SK-N-MC (cell line): ENCODE measurements around the gene INTU.

ENCODE experiments used
- DNase-seq: peaks from one replicate; pipeline ENCODE4 v3.0.0-alpha.2; 2011; ENCODE audit warnings: low read depth, low spot score
- H3K27ac ChIP-seq: fragments of 200-600 bp; sonication (generic); 2 replicates; pipeline ENCODE4 v1.5.1; 2016; ENCODE audit warnings: mixed run types
- H3K36me3 ChIP-seq: fragments of 200-600 bp; sonication (generic); 2 replicates; pipeline ENCODE4 v1.6.1; 2017; ENCODE audit warnings: antibody characterized with exemption, low read length, mixed read lengths; ENCODE audit not compliant: insufficient read depth
- H3K4me3 ChIP-seq: fragments of 200-600 bp; sonication (generic); 2 replicates; pipeline ENCODE4 v1.5.1; 2016
- H3K9ac ChIP-seq: fragments of 200-600 bp; sonication (generic); 2 replicates; pipeline ENCODE4 v1.8.0; 2017; ENCODE audit warnings: mixed run types, mixed read lengths; ENCODE audit not compliant: insufficient read length
- H3K9me3 ChIP-seq: fragments of 200-600 bp; sonication (generic); 2 replicates; pipeline ENCODE4 v1.6.1; 2017; ENCODE audit warnings: low read depth, mild to moderate bottlenecking, antibody characterized with exemption, low read length, moderate library complexity, mixed read lengths
- EZH2 ChIP-seq: fragments of 200-600 bp; sonication (generic); IDR thresholded peaks from one replicate; pipeline ENCODE4 v1.6.1; 2017; ENCODE audit warnings: antibody characterized with exemption
- FOXP2 ChIP-seq: optimal IDR thresholded peaks from 2 replicates; pipeline ENCODE3; 2011; ENCODE audit warnings: mild to moderate bottlenecking, moderate library complexity; ENCODE audit not compliant: insufficient read depth; ENCODE audit errors: extremely low read length, control extremely low read depth
- POLR2AphosphoS5 ChIP-seq: IDR thresholded peaks from 2 replicates; pipeline ENCODE4 v1.6.1; 2012; ENCODE audit warnings: mild to moderate bottlenecking, low read depth, low read length, borderline replicate concordance

The INTU gene

DNA sequence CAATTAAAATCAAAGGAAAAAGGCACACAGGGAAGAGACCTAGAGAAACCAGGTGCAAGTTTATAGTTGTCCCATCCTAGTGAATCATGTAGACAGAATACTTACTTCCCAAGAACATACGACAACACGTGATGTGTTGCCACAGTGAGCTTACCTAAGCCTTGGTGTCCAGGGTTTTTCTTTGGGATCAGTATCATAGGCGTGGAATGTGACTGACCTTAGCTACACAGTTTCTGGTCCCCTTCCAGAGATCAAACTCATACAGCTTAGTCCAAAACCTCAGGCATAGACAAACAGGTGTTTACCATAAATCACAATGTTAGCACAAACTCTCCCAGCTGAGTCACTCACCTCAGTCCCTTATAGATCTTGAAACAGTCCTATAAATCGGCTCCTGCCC is 115.1 kb downstream of the INTU start:
- Histone ChIP-seq H3K4me3 (no peak overlapping the region), H3K9ac (no peak overlapping the region), H3K36me3 (no peaks in the 10 kb centered on the region), H3K27ac (no peak overlapping the region), H3K9me3 (no peaks in the 10 kb centered on the region)
- no peak for TF ChIP-seq POLR2AphosphoS5
- no peak for TF ChIP-seq FOXP2
- TF ChIP-seq EZH2: no peak
- DNase-seq: no peak

- no peak for TF ChIP-seq POLR2AphosphoS5
- no peak for TF ChIP-seq EZH2
- no peak for TF ChIP-seq FOXP2
- DNase-seq: no peak
- no peak overlapping the region for H3K4me3 ChIP-seq
- no peak overlapping the region for H3K9ac ChIP-seq
- no peak overlapping the region for H3K27ac ChIP-seq
- H3K9me3 ChIP-seq: no peaks in the 10 kb centered on the region
- H3K36me3 ChIP-seq: no peaks in the 10 kb centered on the region
Observed at GRCh38 chr4:127748957-127749356, 116.2 kb downstream of the INTU start.

DNA sequence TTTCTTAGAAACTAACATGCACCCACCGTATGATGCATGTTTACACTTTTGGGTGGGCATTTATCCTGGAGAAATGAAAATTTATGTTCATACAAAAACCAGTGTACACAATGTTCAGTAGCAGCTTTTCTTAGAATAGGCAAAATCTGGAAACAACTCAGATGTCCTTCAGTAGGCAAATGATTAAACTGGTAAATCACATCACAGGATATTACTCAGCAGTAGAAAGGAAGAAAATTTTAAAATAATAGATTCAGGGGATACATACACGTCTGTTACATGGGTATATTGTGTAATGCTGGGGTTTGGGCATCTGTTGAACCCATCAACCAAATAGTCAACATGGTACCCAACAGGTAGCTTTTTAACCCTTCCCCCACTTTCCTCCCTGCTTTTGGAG is 124.1 kb downstream of the INTU start:
- H3K9me3 ChIP-seq: 0 out of 2 replicates have a peak, but pooled peaks cover 4% of the 10 kb centered on the region
- no peak for DNase-seq
- no peak overlapping the region for H3K9ac ChIP-seq
- H3K27ac ChIP-seq: no peak overlapping the region
- H3K36me3 ChIP-seq: no peaks in the 10 kb centered on the region
- no peak overlapping the region for H3K4me3 ChIP-seq
- TF ChIP-seq EZH2: no peak

- Histone ChIP-seq H3K9me3 (0 out of 2 replicates have a peak, but pooled peaks cover under 1% of the 10 kb centered on the region), H3K9ac (no peak overlapping the region), H3K4me3 (no peak overlapping the region), H3K27ac (no peak overlapping the region), H3K36me3 (no peaks in the 10 kb centered on the region)
- no peak for DNase-seq
- TF ChIP-seq POLR2AphosphoS5 (no peak), FOXP2 (no peak), EZH2 (no peak)
Observed at GRCh38 chr4:127759228-127759820, 126.6 kb downstream of the INTU start.

DNA sequence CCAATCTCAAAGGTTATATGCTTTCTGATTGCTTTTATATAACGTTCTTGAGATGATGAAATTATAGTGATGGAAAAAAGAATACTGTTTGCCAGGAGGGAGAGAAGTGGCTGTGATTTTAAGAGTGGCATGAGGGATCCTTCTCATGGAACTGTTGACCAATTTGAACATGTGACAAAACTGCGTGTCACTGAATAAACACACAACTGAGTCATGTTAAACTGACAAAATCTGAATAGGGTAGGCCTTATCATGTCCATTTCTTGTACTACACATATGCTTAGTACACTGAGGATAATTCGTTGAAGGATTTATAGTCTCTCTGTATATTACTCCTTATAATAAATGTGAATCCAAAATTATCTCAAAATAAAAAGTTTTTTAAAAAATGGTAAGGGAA is 127.1 kb downstream of the INTU start:
- no peak for DNase-seq

DNA sequence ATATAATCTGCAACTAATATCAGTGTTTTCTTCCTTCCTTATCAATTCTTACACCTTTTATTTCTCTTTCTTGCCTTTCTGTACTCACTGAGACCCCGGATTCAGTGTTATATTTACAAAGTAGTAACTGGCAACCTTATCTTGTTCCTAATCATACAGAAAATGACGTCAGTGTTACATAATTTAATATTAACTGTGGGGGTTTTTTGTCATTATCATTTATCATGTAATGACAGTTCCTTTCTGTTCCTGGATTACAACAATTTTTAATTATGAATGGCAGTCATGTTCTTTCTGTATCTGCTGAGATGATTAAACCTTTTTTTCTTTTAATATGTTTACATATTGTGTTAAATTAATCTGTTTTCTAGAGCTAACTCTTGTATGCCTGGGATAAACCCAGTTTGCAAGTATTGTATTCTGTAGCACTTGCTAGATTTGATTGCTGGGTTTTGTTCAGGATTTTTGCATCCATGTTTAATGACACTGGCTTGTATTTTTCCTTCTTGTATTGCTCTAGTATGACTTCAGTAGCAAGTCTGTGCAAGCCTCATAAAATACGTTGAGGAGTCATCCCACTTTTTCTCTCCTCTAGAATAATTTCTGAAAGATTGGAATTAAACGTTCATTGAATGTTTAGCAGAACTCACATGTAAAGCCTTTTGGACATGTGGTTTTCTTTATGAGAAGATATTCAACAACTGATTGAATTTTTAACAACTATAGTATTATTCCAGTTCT is 138.9 kb downstream of the INTU start:
- Histone ChIP-seq H3K9me3 (no peaks in the 10 kb centered on the region), H3K4me3 (no peak overlapping the region), H3K36me3 (no peaks in the 10 kb centered on the region), H3K9ac (no peak overlapping the region), H3K27ac (no peak overlapping the region)
- DNase-seq: no peak
- TF ChIP-seq POLR2AphosphoS5: no peak
- TF ChIP-seq FOXP2: no peak
- no peak for TF ChIP-seq EZH2

More for the DNA sequence above, 127.1 kb downstream of the INTU start:
- H3K9me3 ChIP-seq: no peaks in the 10 kb centered on the region
- no peak overlapping the region for H3K9ac ChIP-seq
- no peak for TF ChIP-seq POLR2AphosphoS5
- TF ChIP-seq FOXP2: no peak
- no peak for TF ChIP-seq EZH2
- no peaks in the 10 kb centered on the region for H3K36me3 ChIP-seq
- H3K4me3 ChIP-seq: no peak overlapping the region
- H3K27ac ChIP-seq: no peak overlapping the region

GRCh38 chr4:127772769-127773671 is 140.3 kb downstream of the INTU start:
- Histone ChIP-seq H3K9ac (no peak overlapping the region), H3K4me3 (no peak overlapping the region), H3K9me3 (no peaks in the 10 kb centered on the region), H3K27ac (no peak overlapping the region), H3K36me3 (no peaks in the 10 kb centered on the region)
- TF ChIP-seq POLR2AphosphoS5 (no peak), EZH2 (no peak), FOXP2 (no peak)
- no peak for DNase-seq

- no peak for TF ChIP-seq EZH2
- TF ChIP-seq POLR2AphosphoS5: no peak
- no peak for TF ChIP-seq FOXP2
- H3K27ac ChIP-seq: no peak overlapping the region
- no peaks in the 10 kb centered on the region for H3K9me3 ChIP-seq
- no peak overlapping the region for H3K4me3 ChIP-seq
- DNase-seq: no peak
- H3K36me3 ChIP-seq: no peaks in the 10 kb centered on the region
- no peak overlapping the region for H3K9ac ChIP-seq
Observed at GRCh38 chr4:127775843-127776242, 143.1 kb downstream of the INTU start.
